HG03354 (cell line): ENCODE measurements around the gene ZNRF4.

Source experiments
- ATAC-seq: cut with Tn5 transposase; IDR thresholded peaks from one replicate; pipeline ENCODE4 v1.9.1; 2021; ENCODE audit warnings: mild to moderate bottlenecking; ENCODE audit not compliant: unreplicated experiment, poor library complexity, severe bottlenecking

The ZNRF4 gene

DNA sequence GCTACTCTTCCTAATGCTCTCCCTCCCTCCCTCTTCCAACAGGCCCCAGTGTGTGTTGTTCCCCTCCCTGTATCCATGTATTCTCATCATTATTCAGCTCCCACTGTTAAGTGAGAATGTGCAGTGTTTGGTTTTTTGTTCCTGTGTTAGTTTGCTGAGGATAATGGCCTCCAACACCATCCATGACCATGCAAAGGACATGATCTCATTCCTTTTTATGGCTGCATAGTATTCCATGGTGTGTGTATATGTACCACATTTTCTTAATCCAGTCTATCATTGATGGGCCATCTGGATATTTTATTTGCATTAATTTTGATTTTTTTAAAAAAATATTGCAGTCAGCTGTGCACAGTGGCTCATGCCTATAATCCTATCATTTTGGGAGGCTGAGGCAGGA, 15.8 kb upstream of the ZNRF4 start:
- ATAC-seq: no peak

DNA sequence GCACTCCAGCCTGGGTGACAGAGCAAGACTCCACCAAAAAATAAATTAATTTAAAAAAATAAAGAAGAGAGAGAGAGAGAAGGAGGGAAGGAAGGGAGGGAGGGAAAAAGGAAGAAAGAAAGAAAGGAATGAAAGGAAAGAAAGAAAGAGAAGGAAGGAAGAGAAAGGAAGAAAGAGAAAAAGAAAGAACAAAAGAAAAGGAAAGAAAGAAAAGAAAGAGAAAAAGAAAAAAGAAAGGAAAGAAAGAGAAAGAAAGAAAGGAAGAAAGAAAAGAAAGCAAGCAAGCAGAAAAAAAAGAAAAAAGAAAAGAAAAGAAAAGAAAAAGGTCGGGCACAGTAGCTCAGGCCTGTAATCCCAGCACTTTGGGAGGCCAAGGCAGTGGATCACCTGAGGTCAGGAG, 14.9 kb upstream of the ZNRF4 start:
- ATAC-seq: no peak

DNA sequence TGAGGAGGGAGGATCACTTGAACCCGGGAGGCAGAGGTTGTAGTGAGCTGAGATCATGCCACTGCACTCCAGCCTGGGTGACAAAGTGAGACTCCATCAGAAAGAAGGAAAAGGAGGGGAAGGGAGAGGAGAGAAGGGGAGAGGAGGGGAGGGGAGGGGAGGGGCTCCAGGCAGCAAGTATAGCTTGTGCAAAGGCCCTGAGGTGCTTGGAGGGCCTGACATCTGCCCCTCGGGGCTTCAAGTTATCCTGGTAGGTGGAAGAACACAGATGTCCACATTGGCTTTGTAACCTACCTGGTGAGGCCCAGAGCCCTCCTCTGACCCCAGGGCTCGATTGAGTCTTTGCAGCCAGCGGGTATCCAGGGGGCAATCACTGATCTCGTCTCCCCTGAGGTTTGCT, 11.5 kb upstream of the ZNRF4 start:
- no peak for ATAC-seq

- no peak for ATAC-seq
Observed at GRCh38 chr19:5444431-5444830, 10.8 kb upstream of the ZNRF4 start.

GRCh38 chr19:5445071-5445470, 10.1 kb upstream of the ZNRF4 start:
- ATAC-seq: no peak

GRCh38 chr19:5445561-5446055, 9.6 kb upstream of the ZNRF4 start:
- ATAC-seq: no peak

DNA sequence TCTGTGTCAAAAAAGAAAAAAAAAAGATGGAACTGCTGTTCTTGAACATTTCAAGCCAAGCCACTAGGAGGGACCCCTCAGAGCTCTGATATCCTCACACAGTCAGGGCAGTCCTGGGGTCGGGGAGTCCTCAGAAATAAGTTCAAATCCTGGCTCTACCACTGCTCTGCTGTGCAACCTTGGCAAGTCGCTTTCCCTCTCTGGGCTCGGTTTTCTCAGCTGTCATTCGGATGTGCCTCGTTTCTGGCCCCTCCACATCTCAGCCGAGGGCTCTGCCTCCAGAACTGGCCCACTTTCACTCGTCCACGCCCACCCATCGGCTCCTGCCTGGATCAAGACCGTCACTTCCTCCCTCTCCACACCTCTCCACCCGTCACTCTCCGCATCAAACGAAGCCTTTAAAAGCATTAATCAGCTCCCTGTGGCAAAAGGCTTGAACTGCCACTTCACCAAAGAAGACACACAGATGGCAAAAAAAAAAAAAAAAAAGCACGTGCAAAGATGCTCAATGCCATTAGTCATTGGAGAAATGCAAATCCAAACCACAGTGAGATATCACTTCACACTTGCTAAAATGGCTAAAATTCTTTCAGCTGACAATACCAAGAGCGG, 7.4 kb upstream of the ZNRF4 start:
- ATAC-seq: no peak

DNA sequence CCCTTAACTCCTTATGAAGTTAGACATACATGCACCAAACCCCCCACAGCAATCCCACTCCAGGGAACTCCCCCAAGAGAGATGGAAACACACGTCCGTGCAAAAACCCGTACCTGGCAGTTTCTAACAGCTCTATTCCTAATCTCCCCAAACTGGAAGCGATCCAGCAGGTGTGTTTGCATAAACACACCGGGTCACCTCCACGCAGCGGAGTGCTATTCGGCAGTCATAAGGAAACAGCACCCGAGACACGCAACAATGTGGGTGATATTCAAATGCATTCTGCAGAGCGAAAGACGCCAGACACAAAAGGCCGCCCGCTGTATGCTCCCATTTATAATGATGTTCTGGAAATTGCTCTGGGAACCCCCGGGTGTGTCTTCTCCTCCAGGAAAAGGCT, 6.8 kb upstream of the ZNRF4 start:
- ATAC-seq: no peak

- no peak for ATAC-seq
Observed at GRCh38 chr19:5450482-5451126, 4.6 kb upstream of the ZNRF4 start.

GRCh38 chr19:5451494-5451893, 3.7 kb upstream of the ZNRF4 start:
- ATAC-seq: no peak

DNA sequence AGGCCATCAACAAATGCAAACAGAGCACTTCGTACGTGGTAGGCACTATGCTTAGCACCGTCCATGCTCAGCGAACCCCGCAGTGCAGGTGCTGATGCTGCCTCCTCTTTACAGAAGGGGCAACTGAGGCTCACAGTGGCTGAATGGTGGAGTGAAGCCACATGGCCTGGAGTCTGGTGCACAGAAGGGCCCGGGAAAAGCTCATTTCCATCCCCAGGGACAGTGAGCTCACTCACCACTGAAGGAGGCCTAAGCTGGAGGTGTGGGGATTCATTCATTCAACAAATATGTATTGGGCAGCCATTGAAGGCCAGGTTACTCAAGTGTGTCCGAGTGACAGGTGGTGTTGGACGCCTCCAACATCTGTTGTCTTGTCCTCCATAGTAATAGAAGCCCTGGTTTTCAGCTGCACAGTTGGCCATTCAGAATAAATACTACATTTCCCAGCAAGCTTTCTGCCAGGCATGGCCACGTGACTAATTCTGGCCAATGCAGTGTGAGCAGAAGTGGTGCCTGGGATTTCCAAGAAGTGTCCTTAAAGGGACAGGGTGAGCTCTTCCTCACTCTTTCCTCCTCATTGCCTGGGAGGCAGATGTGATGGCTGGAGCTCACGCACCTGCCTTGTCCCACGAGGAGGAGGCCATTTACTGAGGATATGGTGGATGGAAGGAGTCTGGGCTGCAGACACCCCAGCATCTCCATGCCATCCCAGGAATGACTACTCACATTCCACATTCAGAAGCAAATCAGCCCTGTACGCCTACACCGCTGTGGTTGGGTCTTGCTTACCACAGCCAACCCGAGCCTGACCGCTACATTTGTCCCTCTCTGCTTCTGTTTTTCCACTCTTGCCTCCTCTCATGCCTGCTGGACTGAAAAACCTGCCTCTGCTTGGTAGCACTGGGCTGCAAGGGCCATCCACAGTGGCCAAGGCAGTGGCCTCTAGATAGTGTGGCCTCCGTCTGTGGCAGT, 2.3 kb upstream of the ZNRF4 start:
- ATAC-seq: no peak

GRCh38 chr19:5454743-5455142, 474 bp upstream of the ZNRF4 start:
- no peak for ATAC-seq

DNA sequence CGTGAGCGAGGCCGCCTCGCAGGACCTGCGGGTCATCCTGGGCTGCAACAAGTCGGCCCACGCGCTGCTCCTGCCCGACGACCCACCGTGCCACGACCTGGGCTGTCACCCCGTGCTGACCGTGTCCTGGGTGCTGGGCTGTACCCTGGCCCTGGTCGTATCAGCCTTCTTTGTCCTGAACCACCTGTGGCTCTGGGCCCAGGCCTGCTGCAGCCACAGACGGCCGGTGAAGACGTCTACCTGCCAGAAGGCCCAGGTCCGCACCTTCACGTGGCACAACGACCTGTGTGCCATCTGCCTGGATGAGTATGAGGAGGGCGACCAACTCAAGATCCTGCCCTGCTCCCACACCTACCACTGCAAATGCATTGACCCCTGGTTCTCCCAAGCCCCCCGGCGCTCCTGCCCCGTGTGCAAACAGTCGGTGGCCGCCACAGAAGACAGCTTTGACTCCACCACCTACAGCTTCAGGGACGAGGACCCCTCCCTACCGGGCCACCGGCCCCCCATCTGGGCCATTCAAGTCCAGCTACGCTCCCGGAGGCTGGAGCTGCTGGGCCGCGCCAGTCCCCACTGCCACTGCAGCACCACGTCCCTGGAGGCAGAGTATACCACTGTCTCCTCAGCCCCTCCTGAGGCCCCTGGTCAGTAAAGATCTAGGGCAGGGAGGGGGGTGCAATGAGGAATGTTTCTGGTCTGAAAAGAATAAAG, 1.1 kb downstream of the ZNRF4 start:
- no peak for ATAC-seq

- ATAC-seq: no peak
Observed at GRCh38 chr19:5456841-5457200, 1.6 kb downstream of the ZNRF4 start.

- ATAC-seq: no peak
Observed at GRCh38 chr19:5457709-5458108, 2.5 kb downstream of the ZNRF4 start.

- no peak for ATAC-seq
Observed at GRCh38 chr19:5458420-5458819, 3.2 kb downstream of the ZNRF4 start.

- ATAC-seq: no peak
Observed at GRCh38 chr19:5459360-5459759, 4.1 kb downstream of the ZNRF4 start.

- no peak for ATAC-seq
Observed at GRCh38 chr19:5460748-5461147, 5.5 kb downstream of the ZNRF4 start.

DNA sequence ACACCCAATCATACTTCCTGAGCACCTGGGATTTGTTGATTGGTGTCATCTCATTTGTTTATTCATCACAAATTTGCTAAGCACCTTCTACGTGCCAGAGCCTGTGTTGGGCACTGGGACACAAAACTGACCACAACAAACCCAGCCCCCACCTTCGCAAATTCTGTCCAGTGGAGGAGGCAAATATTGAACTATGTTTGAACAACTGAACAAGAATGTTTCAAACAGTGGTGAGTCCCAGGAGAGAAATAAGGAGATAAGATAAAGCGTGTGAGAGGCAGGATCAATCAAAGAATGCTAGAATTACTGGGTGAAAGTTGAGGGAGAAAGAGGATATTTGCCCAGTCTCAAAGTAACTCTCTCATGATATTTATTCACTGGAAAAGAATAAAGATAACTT, 8.7 kb downstream of the ZNRF4 start:
- no peak for ATAC-seq

- ATAC-seq: no peak
Observed at GRCh38 chr19:5466072-5466471, 10.9 kb downstream of the ZNRF4 start.
